ENCODE results near the gene CR1L.

The CR1L gene

DNA sequence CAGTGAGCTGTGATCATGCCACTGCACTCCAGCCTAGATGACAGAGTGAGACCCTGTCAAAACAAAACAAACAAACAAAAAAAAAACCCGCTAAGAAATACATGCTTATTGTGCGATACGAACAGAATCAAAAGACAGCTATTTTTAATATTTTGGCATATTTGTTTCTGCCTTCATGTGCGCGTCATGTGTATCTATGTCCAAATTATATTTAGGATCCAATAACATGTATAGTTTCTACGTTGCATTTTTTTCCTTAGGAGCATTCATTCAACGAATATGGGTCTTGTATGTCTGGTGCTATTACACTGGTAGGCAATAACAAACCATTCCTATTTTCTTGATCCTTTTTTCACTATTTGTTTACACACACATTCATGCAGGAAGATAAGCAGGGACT lies 108.7 kb downstream of the CR1L start (continued):
- TF ChIP-seq, protein P1, sequence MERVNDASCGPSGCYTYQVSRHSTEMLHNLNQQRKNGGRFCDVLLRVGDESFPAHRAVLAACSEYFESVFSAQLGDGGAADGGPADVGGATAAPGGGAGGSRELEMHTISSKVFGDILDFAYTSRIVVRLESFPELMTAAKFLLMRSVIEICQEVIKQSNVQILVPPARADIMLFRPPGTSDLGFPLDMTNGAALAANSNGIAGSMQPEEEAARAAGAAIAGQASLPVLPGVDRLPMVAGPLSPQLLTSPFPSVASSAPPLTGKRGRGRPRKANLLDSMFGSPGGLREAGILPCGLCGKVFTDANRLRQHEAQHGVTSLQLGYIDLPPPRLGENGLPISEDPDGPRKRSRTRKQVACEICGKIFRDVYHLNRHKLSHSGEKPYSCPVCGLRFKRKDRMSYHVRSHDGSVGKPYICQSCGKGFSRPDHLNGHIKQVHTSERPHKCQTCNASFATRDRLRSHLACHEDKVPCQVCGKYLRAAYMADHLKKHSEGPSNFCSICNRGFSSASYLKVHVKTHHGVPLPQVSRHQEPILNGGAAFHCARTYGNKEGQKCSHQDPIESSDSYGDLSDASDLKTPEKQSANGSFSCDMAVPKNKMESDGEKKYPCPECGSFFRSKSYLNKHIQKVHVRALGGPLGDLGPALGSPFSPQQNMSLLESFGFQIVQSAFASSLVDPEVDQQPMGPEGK (CRISPR knock-in tag; IDR thresholded peaks at IDR 0.05; ENCODE audit: borderline replicate concordance) = no peak
- TF ChIP-seq ZFP30 (CRISPR knock-in tag; IDR thresholded peaks at IDR 0.05) (no peak), GLIS3 (CRISPR knock-in tag; IDR thresholded peaks at IDR 0.05) (no peak)
- TF ChIP-seq, protein P2, sequence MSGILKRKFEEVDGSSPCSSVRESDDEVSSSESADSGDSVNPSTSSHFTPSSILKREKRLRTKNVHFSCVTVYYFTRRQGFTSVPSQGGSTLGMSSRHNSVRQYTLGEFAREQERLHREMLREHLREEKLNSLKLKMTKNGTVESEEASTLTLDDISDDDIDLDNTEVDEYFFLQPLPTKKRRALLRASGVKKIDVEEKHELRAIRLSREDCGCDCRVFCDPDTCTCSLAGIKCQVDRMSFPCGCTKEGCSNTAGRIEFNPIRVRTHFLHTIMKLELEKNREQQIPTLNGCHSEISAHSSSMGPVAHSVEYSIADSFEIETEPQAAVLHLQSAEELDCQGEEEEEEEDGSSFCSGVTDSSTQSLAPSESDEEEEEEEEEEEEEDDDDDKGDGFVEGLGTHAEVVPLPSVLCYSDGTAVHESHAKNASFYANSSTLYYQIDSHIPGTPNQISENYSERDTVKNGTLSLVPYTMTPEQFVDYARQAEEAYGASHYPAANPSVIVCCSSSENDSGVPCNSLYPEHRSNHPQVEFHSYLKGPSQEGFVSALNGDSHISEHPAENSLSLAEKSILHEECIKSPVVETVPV (CRISPR knock-in tag; IDR thresholded peaks at IDR 0.05) = no peak

DNA sequence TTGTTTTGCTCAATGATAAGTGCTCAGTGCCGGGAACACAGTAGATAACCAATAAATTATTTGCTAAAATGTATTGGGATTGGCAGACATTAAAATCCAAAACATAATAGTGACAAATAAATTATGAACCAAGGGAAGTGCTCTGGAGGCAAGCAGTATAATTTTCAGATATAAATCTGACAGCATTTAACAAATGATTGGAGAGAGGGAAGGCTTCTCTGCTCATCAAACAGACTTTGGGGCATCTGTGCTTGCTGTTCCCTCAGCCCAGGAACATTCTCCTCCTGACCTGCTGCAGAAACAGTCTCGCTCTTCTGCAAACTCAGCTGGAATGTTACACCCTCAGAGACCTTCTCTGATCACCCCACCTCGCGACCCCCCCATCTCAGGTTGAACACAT lies 109.1 kb downstream of the CR1L start:
- TF ChIP-seq ISL1 (CRISPR knock-in tag; IDR thresholded peaks at IDR 0.05) (no peak), BACH2 (CRISPR knock-in tag; IDR thresholded peaks at IDR 0.05; ENCODE audit: borderline replicate concordance) (no peak), OSR1 (CRISPR knock-in tag; IDR thresholded peaks at IDR 0.05) (no peak), ZNF565 (CRISPR knock-in tag; conservative IDR thresholded peaks at IDR 0.05; ENCODE audit: low read depth) (no peak), TOX (CRISPR knock-in tag; IDR thresholded peaks at IDR 0.05; ENCODE audit: borderline replicate concordance) (no peak)
- TF ChIP-seq, protein P2 (CRISPR knock-in tag; IDR thresholded peaks at IDR 0.05) = no peak
- ATAC-seq = no peak

DNA sequence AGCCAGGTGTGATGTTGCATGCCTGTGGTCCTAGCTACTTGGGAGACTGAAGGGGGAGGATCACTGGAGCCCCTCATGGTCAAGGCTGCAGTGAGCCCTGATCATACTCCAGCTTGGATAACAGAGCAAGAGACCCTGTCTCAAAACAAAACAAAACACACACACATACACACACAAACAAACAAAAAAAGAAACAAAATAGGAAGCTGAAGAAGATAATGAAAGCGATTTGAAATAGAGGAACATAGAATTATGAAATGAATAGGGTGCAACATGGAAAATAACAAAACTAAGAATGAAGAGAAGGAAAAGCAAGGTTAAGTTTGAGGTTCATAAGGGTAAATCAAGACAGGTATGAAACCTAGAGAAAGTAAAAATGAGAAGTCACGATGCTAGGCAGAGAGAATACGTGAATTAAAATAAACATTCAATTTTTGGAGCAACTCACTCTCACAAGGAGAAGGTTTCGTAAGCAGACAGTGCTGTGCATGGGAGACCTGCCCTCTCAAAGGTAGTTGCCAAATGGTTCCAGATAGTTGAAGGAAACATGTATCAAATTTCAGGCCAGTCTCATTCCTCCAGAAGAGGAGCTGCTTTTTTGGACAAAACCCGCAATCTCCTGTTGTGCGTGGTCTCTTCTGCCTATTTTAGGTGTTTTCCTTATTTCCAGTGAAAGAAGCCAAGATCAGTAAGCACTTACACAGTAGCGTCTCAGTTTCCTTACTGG lies 110.2 kb downstream of the CR1L start:
- no peak for ATAC-seq
- TF ChIP-seq ZC3H10 (CRISPR knock-in tag; IDR thresholded peaks at IDR 0.05) (no peak), BACH2 (CRISPR knock-in tag; IDR thresholded peaks at IDR 0.05; ENCODE audit: borderline replicate concordance) (no peak), CSDC2 (CRISPR knock-in tag; IDR thresholded peaks at IDR 0.05) (no peak)

DNA sequence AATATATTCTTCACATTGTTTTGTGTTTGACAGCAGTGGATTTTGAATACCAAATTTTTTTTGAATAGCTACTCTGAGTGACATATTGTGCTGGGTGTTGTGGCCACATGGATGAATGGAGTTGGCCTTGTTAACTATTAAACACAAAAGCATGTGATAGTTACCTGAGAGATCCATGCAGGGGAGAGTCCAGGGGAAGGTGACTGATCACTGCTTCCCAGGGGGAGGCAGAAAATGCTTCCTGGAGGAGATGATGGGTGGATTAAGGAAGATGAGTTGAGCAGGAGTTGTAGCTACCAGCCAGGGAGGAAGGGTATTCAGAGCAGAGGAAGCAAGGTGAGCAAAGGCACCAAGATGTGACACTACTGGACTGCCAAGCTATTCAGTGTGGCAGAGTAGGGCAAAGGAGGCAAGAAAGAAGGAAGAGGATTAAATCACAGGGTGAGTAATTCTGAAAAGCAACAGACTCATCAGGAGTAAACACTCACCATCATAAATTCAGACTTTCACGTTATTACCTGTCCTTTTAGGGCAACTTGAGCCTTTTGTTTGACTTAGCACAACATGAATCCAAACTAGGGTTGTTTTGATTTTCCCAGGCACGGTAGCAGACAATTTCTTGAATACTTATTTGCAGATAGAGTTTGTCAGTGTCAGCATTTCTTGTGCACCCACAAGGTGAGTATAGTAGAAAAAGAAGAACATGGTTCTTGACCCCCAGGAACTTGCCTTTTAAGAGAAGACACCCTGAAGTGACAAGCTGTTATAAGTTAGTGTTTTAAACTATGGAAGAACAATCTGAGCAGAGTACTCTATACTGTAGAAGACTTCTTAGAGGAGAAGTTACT lies 111.1 kb downstream of the CR1L start:
- TF ChIP-seq ISL1 (CRISPR knock-in tag; IDR thresholded peaks at IDR 0.05) (no peak), SNAI2 (CRISPR knock-in tag; IDR thresholded peaks at IDR 0.05) (no peak), ZFP3 (CRISPR knock-in tag; IDR thresholded peaks at IDR 0.05) (no peak), ZFP30 (CRISPR knock-in tag; IDR thresholded peaks at IDR 0.05) (no peak), GLIS3 (CRISPR knock-in tag; IDR thresholded peaks at IDR 0.05) (no peak), BACH2 (CRISPR knock-in tag; IDR thresholded peaks at IDR 0.05; ENCODE audit: borderline replicate concordance) (no peak), ZC3H10 (CRISPR knock-in tag; IDR thresholded peaks at IDR 0.05) (no peak), ARNTL (CRISPR knock-in tag; IDR thresholded peaks at IDR 0.05; ENCODE audit: borderline replicate concordance, low read depth) (no peak), ZNF565 (CRISPR knock-in tag; conservative IDR thresholded peaks at IDR 0.05; ENCODE audit: low read depth) (no peak)
- TF ChIP-seq, protein P3, sequence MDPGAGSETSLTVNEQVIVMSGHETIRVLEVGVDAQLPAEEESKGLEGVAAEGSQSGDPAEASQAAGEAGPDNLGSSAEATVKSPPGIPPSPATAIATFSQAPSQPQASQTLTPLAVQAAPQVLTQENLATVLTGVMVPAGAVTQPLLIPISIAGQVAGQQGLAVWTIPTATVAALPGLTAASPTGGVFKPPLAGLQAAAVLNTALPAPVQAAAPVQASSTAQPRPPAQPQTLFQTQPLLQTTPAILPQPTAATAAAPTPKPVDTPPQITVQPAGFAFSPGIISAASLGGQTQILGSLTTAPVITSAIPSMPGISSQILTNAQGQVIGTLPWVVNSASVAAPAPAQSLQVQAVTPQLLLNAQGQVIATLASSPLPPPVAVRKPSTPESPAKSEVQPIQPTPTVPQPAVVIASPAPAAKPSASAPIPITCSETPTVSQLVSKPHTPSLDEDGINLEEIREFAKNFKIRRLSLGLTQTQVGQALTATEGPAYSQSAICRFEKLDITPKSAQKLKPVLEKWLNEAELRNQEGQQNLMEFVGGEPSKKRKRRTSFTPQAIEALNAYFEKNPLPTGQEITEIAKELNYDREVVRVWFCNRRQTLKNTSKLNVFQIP (CRISPR knock-in tag; IDR thresholded peaks at IDR 0.05; ENCODE audit: borderline replicate concordance, low read depth) = no peak
- TF ChIP-seq, protein P1 (CRISPR knock-in tag; IDR thresholded peaks at IDR 0.05; ENCODE audit: borderline replicate concordance) = no peak
- no peak for ATAC-seq

All from SK-N-SH treated with all-trans-retinoic acid at 6 μM for 48 hours (cell line).